Neural progenitor cell (in vitro differentiated cells): ENCODE data around the gene SLC25A13.

ENCODE experiments used
- CTCF ChIP-seq: fragments of 200-600 bp; sonication (generic); IDR thresholded peaks from 2 replicates; pipeline ENCODE4 v1.5.1; 2017; ENCODE audit warnings: antibody characterized with exemption, mild to moderate bottlenecking
- EZH2 ChIP-seq: fragments of 200-600 bp; sonication (generic); IDR thresholded peaks from 2 replicates; pipeline ENCODE4 v1.6.1; 2017; ENCODE audit warnings: antibody characterized with exemption, mild to moderate bottlenecking, moderate library complexity
- EZH2phosphoT487 ChIP-seq: fragments of 200-600 bp; sonication (generic); IDR thresholded peaks from 2 replicates; pipeline ENCODE4 v1.6.1; 2017; ENCODE audit warnings: antibody characterized with exemption

GRCh38 chr7:96200740-96201139 lies 121.2 kb downstream of the SLC25A13 start:
- TF ChIP-seq CTCF (no peak), EZH2phosphoT487 (no peak), EZH2 (no peak)
